ENCODE data around the gene MAP1LC3B. TPM values are rescaled to one million over a fixed set of nuclear protein-coding genes. Genes with fewer than 3 reads are reported as not detected.

Gene MAP1LC3B
- total and polyA plus RNA-seq, 2 experiments from 2014 or later = 73.3 to 134 TPM

GRCh38 chr16:87358250-87358649 is 33.9 kb upstream of the MAP1LC3B start:
- Histone ChIP-seq H3K9me2 (replicated peaks; ENCODE audit: insufficient read depth) (no peaks in the 10 kb centered on the region), H3K79me2 (peaks cover 24% of the 10 kb centered on the region), H3K27me3 (no peaks in the 10 kb centered on the region), H3K4me3 (no peak overlapping the region), H3K36me3 (replicated peaks; ENCODE audit: insufficient read depth, low read depth) (no peaks in the 10 kb centered on the region), H3K9me3 (ENCODE audit: low read depth) (no peaks in the 10 kb centered on the region), H3K4me1 (ENCODE audit: insufficient read depth) (peaks cover under 1% of the 10 kb centered on the region), H3K27ac (no peak overlapping the region), H2AFZ (no peak overlapping the region), H3K4me2 (no peak overlapping the region), H4K20me1 (ENCODE audit: insufficient read depth, poor library complexity, severe bottlenecking) (peaks cover 1% of the 10 kb centered on the region)
- no peak for DNase-seq (ENCODE audit: low spot score)
- TF ChIP-seq, protein P1, sequence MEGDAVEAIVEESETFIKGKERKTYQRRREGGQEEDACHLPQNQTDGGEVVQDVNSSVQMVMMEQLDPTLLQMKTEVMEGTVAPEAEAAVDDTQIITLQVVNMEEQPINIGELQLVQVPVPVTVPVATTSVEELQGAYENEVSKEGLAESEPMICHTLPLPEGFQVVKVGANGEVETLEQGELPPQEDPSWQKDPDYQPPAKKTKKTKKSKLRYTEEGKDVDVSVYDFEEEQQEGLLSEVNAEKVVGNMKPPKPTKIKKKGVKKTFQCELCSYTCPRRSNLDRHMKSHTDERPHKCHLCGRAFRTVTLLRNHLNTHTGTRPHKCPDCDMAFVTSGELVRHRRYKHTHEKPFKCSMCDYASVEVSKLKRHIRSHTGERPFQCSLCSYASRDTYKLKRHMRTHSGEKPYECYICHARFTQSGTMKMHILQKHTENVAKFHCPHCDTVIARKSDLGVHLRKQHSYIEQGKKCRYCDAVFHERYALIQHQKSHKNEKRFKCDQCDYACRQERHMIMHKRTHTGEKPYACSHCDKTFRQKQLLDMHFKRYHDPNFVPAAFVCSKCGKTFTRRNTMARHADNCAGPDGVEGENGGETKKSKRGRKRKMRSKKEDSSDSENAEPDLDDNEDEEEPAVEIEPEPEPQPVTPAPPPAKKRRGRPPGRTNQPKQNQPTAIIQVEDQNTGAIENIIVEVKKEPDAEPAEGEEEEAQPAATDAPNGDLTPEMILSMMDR (IDR thresholded peaks at IDR 0.05; ENCODE audit: poor library complexity) = no peak
- no peak for TF ChIP-seq EZH2phosphoT487 (IDR thresholded peaks at IDR 0.05; ENCODE audit: low read depth, severe bottlenecking, unreplicated experiment)
- TF ChIP-seq EZH2 (IDR thresholded peaks at IDR 0.05; ENCODE audit: borderline replicate concordance) = no peak
- WGBS (ENCODE audit: low lambda C conversion rate, missing lambda C conversion rate) = 97% methylated on average over 17 of the region's 17 CpGs

DNA sequence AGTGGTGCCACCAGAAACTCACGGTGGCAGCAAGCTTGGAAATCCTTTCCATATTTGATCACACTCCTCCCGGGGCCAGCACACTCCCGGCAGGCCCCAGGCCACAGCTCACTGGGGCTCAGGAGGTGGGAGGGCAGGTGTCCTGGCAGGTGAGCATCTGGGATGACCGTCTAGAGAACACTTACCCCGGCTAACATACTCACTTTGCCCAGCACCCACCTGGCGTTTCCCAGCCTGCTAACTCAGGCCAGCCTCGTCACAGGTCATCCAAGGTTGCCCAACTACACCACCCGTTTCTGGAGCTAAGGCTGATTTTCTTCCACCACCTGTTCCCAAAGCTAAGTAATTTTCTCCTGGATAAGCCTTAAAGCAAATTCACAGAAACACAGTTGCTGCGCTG is 33.4 kb upstream of the MAP1LC3B start:
- no peak for DNase-seq (ENCODE audit: low spot score)
- Histone ChIP-seq H2AFZ (no peak overlapping the region), H3K79me2 (peaks cover 25% of the 10 kb centered on the region), H3K27ac (no peak overlapping the region), H3K36me3 (replicated peaks; ENCODE audit: insufficient read depth, low read depth) (no peaks in the 10 kb centered on the region), H3K9me3 (ENCODE audit: low read depth) (no peaks in the 10 kb centered on the region), H3K4me1 (ENCODE audit: insufficient read depth) (peaks cover 4% of the 10 kb centered on the region), H3K9me2 (replicated peaks; ENCODE audit: insufficient read depth) (no peaks in the 10 kb centered on the region), H3K4me2 (no peak overlapping the region), H3K4me3 (no peak overlapping the region), H3K27me3 (no peaks in the 10 kb centered on the region), H4K20me1 (ENCODE audit: insufficient read depth, poor library complexity, severe bottlenecking) (peaks cover 4% of the 10 kb centered on the region)
- TF ChIP-seq EZH2phosphoT487 (IDR thresholded peaks at IDR 0.05; ENCODE audit: low read depth, severe bottlenecking, unreplicated experiment) (no peak), EZH2 (IDR thresholded peaks at IDR 0.05; ENCODE audit: borderline replicate concordance) (no peak)
- TF ChIP-seq, protein P1 (IDR thresholded peaks at IDR 0.05; ENCODE audit: poor library complexity) = no peak
- 94% methylated on average over 9 of the region's 9 CpGs for WGBS (ENCODE audit: low lambda C conversion rate, missing lambda C conversion rate)

DNA sequence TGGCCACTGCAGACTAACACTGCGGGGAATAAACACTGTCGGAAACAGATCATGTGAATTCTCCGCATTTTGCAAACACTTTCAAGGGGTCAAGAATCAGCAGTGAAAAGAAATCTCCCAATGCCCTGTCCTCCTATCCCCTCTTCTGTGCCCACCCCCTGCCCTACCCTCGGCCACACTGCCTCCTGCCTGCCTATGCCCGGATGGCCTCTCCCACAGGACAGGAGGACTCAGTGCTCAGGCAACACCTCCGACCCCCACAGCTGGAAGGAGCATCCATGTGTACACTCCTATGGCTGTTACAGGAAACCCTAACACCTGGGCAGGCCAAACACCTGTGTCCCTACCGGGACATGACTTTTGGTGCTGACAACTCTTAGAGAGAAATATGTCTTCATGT is 33.0 kb upstream of the MAP1LC3B start:
- no peaks in the 10 kb centered on the region for H3K36me3 ChIP-seq (replicated peaks; ENCODE audit: insufficient read depth, low read depth)
- no peak overlapping the region for H2AFZ ChIP-seq
- no peak overlapping the region for H3K4me3 ChIP-seq
- H3K4me1 ChIP-seq (ENCODE audit: insufficient read depth) = peaks cover 9% of the 10 kb centered on the region
- H3K4me2 ChIP-seq = no peak overlapping the region
- no peak for DNase-seq (ENCODE audit: low spot score)
- no peak overlapping the region for H3K27ac ChIP-seq
- H4K20me1 ChIP-seq (ENCODE audit: insufficient read depth, poor library complexity, severe bottlenecking) = peaks cover 6% of the 10 kb centered on the region
- 98% methylated on average over 7 of the region's 7 CpGs for WGBS (ENCODE audit: low lambda C conversion rate, missing lambda C conversion rate)
- H3K27me3 ChIP-seq = no peaks in the 10 kb centered on the region
- TF ChIP-seq, protein P1 (IDR thresholded peaks at IDR 0.05; ENCODE audit: poor library complexity) = no peak
- TF ChIP-seq EZH2 (IDR thresholded peaks at IDR 0.05; ENCODE audit: borderline replicate concordance) = no peak
- peaks cover 25% of the 10 kb centered on the region for H3K79me2 ChIP-seq
- no peaks in the 10 kb centered on the region for H3K9me3 ChIP-seq (ENCODE audit: low read depth)
- H3K9me2 ChIP-seq (replicated peaks; ENCODE audit: insufficient read depth) = no peaks in the 10 kb centered on the region
